GM12873 (cell line): ENCODE measurements around the gene ARMCX1.

Source experiments
- TF ChIP-seq, protein P1 (sequence below): IDR thresholded peaks from 2 replicates; pipeline ENCODE4 v1.5.1; 2012; ENCODE audit warnings: low read depth, mild to moderate bottlenecking, moderate library complexity, low read length, control low read depth; ENCODE audit not compliant: insufficient read depth; ENCODE audit errors: missing control alignments

ARMCX1 gene

DNA sequence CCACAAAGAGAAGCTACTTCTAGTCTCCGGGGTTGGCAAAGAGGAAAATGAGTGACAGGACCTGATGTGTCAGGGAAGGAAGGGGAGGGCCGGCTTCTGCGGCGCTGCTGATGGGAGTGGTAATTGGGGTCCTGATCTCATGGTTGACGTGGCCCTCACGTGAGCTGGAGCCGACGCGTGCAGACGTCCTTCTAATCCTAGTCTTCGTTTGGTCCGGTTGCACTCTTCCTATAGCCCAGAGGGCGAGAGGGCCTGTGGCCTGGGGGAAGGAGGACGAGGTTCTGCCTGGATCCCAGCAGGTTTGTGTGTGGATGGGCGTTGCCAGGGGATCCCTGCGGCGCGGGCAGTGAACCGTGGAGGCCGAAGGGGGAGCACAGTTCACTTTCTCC, at the start of gene ARMCX1:
ARMCX1 (plus strand) TSS at position 186 of the 389 bp plus-strand sequence. CDS start 2,384 bp downstream, outside the sequence.
- TF ChIP-seq, protein P1, sequence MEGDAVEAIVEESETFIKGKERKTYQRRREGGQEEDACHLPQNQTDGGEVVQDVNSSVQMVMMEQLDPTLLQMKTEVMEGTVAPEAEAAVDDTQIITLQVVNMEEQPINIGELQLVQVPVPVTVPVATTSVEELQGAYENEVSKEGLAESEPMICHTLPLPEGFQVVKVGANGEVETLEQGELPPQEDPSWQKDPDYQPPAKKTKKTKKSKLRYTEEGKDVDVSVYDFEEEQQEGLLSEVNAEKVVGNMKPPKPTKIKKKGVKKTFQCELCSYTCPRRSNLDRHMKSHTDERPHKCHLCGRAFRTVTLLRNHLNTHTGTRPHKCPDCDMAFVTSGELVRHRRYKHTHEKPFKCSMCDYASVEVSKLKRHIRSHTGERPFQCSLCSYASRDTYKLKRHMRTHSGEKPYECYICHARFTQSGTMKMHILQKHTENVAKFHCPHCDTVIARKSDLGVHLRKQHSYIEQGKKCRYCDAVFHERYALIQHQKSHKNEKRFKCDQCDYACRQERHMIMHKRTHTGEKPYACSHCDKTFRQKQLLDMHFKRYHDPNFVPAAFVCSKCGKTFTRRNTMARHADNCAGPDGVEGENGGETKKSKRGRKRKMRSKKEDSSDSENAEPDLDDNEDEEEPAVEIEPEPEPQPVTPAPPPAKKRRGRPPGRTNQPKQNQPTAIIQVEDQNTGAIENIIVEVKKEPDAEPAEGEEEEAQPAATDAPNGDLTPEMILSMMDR: no peak

DNA sequence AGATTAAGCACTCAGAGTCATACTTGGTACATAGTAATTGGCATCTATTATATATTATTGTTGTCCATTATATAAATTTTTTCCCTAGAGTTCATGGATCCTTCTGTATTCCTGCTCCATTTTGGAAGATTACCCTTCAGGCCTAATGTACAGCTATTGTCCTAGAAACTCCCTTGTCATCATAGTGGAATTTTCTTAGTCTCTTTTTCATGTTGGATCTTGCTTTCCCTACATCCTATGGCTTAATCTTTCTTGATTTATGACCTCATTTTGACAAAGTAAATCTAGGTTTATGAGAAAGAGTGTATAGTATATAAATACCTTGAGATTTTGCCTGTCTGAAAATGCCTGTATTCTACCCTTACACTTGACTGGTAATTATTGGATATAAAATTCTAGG, 43.0 kb upstream of the ARMCX1 start:
- TF ChIP-seq, protein P1: no peak

DNA sequence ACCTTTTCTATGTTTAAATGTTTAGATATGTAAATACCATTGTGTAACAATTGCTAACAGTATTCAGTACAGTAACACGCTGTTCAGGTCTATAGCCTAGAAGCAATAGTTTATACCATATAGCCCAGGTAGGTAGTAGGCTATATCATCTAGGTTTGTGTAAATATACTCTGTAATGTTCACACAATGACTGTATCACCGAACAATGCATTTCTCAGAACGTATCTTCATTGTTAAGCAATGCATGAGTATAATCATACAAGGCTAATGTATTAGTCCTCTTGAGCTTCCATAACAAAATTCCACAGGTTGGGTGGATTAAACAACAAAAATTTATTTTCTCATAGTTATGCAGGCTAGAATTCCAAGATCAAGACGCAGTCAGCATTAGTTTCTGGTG, 42.4 kb upstream of the ARMCX1 start:
- TF ChIP-seq, protein P1: no peak

DNA sequence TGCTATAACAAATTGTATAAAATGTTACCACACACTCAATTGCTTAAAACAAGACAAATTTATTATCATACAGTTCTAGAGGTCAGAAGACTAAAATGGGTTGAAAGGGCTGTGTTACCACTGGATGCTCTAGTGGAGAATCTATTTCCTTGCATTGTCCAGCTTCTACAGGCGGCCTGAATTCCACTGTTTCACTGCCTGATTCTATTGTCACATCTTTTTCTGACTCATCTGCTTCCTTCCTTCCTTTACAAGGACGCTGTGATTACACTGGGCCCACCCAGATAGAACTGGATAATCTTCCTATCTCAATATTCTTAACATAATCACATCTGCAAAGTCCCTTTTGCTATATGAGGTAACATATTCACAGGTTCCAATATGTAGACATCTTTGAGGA, 19.4 kb upstream of the ARMCX1 start:
- TF ChIP-seq, protein P1: no peak

DNA sequence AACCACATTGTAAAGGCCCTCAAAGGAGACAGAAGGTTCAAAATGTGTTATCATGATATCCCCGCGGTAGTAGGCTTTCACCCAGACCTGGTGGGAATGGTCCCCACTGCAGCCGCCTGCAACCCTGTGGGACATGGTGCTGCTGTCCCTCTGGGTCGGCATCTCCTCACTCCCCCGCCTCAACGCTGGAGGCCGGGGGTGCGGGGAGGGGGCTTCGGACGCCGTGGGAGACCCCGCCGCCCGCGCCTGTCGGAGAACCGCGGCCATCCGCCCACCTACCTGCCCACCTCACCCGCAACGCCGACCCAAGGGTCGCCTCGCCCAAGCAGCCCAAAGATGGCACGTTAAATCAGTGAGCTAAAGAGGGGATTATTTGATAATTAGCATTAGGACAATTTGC, 11.2 kb upstream of the ARMCX1 start:
- TF ChIP-seq, protein P1: no peak

DNA sequence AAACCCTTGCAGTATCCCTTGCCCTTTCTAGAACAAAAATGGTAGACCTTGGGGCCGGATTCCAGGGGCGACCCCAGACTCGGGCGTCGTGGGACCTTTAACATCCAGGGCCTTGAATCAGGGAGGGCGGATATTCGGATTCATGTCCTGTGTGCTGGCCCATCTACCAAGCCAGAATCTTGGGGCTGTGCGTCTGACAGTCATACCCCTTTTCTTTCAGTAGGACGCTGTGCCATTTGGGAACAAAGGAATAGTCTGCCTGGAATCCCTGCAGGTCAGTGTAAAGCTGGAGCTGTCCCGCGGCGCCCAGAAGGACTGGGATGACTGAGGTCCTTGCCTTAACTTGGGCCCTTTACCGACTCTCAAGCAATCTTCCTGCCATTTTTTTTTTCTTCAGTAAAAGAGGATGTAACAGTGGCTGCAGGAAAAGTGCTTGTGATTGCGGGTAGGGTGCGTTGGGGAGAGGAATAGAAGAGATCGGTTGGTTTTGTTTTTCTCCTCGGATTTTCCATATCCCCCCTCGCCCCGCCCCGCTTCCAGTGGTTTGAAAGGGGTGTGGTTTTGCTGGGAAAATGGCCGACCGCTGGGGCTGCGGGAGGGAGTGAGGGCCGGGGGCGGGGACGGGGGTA, 518 bp downstream of the ARMCX1 start:
- TF ChIP-seq, protein P1: no peak

DNA sequence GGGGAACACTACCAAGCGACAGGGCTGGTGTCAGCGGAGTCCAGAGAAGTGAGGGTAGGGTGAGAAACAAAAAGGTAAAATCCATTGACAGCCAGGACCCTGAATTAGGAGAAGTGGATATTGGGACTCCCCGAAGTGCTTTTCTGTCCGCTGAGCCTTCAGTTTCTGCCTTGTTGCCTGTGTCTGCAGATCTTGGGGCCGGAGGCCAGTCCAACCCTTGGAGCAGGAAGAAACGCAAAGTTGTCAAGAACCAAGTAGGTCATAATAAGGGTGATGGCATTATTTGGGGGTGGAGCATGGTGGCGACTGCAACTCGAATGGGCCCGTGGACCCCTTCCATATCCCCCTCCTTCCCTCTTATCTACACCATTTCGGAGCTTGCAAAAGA, 1.0 kb downstream of the ARMCX1 start:
- TF ChIP-seq, protein P1: no peak
